Stimulated activated CD8-positive, alpha-beta memory T cell treated with anti-CD3 and anti-CD28 coated beads, Interleukin-15, amount 100 ng/mL, for 48 hours (primary cell): Measurements from ENCODE around the gene PLEKHA7.

ENCODE experiments used
- DNase-seq, 2 donors: peaks; one replicate each; pipeline ENCODE4 v3.0.0-alpha.2; 2020; ENCODE audit warnings: low read depth in 2 of 2

Gene PLEKHA7

DNA sequence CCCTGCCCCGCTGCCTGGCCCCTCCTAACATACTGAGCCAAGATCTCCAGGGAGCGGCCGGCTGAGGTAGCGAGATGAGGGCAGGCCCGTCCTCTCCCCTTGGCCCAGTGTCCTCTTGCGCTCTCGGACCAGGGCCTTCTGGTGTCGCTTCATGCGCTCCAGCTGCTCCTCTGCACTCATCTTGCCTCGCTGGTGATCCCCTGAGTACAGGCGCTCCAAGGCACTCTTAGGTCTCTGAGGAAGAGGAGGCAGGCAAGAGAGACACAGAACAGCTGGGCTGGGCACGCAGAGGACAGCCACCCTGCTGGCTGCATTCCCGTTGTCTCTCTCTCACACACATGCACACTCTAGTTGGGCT, 225.2 kb downstream of the PLEKHA7 start:
- no peak for DNase-seq

DNA sequence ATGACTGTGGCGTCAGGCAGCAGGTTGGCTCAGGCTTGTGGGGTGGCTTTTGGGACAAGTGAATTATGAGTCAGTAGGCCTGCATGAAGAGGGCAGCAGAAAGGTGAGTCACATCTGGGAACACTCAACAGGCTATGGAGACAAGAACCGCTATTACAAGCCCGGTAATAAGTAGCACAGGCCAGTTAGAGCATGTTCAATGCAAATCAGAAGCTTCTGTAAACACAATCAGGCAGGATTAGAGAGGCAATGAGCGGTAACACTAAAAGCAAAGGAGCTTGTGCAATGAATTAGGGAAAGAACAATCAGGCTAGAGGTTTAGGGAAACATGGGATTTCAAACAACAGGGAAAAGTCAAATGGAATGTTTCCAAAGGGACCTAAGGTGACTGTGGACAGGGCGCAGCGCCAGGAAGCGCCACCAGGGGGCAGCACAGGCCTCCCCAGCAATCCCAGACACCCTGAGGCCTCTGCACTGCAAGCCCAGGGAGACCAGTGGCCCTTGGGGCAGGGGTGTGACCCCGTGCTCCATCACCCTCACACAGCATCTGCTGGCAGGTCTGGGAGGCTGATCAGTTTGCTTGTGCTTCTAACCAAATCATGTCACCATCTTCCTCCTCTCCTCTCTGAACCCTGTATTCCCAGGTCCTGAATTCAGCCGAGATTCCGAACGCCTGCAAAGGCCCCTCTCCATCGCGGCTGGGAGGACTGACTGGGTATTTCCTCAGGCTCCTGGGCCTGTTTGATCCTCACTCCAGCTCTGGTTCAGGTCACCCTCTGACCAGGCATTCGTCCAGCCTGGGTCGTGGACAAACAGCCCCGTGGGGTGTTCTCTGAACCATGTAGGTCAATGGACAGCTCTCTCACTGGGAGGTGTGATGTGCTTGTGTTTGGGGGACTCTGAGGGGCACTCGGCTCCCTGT, 225.8 kb downstream of the PLEKHA7 start:
- DNase-seq, result peak; percentile 30 to 36

DNA sequence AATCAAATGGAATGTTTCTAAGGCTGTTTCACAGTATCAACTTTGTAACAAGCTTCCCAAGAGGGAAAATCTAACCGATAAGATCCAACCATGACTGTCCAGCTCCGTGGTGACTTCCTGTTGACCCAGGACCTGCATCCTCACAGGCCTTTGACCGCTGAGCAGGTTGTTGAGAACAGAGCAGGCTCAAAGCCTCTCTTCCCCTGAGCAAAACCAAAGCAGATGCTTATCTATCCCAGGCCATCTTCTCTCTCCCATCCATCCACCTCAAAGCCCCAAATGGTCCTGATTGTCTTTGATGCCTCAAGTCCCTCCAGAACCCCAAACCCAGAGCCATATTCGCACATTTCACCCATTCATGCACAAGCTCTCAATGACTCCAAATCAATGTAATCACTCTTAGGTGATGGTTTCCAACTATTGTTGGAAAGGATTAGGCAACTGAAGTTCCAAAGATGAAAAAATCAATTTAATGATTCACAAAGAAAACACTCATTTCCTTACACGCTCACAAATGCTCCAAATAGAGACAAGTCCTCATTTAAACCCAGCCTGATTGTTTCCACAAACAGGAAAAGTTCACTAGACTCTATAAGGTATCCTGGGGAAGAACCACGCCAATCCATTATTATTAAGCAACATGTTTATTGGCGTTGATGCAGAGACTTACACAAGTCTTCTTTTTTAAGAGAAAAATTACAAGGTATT, 227.0 kb downstream of the PLEKHA7 start:
- DNase-seq, result no peak

DNA sequence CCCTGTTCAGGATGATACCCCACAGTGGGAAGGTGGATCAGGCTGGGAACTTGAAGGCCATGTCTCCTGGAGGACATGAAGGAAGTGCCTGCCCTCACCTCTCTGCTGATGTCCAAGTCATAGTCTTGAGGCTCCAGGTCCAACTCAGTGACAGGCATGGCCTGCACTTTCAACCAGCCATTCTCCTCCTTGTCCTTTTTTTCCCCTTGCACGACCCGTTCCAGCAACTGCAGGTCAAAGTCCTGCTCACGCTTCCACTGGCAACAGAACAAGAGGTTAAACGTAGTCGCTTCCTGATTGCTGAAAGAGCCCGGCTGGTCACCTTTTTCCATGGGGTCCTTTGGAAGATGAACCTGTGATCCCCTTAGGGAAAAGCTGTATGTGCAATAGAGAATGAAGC, 228.1 kb downstream of the PLEKHA7 start:
- no peak for DNase-seq

DNA sequence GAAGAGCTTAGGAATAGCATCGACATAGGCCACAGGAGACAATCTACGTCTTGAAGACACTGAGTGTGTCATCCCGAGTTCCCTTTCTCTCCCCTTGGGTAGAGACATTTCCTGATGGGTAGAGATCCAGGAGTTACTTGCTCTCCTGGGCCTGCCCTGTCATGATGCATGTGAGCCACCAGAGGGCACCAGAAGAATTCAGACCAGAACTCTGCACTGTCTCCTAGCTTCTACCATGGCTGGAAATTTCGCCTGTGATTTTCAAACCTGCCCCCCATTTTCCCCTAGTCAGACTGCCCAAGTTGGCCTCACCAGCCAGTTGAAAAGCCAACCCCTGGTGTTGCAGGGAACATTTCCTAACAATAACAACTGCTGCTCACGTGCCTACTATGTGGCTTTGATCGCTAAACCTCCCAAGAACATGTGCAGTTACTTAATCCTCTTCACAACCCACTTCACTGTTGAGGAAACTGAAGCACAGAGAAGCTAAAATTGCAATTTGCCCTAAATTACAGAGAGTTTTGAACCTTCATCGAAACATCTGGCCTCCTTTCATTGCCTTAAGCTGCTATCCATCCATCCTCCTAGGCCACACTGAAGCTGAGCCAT, 228.6 kb downstream of the PLEKHA7 start:
- peak; percentile 23 to 29 for DNase-seq

DNA sequence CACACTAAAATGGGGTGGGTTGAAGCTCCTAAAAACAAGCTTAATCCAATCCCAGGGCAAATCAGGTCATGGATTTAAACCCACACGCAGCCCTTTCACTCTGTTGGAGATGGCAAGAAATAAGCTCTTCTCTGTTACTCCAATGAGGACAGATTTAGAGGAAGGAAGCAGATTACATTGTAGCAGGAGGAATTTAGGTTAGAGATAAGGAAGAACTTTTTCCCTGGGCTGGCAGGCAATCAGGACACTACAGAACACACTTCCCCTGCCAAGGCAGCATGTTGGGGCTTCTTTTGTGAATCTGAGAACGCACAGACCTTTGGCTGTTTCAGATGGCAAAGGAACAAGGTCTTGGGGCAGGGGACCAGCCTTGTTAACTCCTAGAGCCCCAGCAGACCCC, 229.5 kb downstream of the PLEKHA7 start:
- no peak for DNase-seq

DNA sequence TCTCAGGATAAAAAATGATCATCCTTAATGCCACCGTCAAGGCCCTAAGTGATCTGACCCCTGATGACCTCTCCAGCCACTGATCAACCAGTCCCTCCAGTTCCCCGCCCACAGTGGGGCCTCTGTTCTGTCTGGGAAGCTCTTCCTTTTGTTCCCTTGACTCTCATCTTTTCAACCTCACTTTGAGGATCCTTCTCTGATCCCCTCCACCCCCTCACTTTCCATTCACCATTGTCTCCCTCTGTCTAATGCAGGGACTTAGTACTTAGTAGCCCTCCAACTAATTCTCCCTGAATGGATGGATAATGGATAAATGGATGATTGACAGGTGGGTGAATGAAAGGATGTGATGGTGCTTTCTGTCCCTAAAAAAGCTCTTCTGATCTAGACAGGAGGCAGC, 230.1 kb downstream of the PLEKHA7 start:
- no peak for DNase-seq

DNA sequence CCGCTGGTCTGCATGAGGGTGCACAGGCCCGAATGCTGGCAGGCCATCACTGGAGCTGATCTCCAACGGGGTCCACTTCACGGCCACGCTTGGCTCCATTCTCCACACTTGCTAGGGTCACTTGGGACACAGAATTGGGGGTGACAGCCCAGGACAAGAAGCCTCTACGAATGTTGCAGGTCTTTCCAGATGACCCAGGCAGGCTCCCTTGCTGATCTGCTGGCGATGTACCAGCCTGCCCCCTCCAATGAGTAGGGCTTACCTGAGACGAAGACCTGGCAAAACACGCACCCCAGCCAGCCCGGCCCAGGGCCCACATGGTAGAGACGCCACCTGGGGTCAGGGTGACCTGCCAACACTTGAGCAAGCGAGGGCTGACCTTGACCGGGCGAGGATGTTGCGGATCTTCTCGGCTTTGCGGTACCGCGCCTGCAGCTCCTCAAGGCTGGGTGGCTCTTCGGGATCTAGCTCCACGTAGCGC, 230.9 kb downstream of the PLEKHA7 start:
- no peak for DNase-seq

DNA sequence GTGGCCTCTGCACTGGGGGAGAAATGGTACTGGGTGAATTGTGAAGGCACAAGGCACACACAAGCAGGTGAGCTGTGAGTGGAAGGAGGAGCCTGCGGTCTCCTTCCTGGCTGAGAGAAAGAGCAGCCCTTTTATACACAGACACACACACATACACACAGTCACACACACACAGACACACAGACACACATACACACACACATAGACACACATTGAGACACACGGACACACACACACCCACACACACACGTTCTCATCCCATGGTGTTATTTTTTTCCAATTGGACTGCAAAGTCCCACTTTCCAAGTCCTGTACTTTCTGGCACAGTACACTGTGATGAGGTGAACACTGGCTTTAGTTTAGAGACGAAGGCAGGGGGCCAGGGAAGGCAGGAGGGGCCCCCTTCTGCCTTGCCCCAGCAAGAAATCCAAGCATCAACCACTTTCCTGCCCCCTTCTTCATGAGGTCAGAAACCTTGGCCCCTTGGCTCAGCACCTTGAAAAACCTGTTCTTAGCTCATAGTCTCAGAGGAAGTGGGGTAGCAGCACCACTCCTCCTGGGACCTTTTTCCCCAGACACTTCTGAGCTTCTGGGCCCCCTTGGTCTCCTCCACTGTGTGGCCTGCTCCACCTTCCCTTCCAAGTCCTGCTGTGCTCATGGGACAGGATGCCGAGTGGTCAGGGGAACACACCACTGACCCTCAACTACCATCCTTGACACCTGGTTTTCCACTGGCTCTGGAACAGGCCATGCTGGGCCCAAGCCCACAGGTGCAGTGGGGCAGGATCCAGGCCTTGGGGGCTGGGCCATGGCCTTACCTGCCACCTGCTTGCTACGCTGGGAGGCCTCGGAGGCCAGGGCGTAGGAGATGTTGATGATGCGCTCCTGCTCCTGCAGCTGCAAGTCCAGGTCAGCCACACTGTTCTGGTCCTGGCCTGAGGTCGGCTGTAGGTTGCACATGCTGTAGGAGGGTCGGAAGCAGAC, 232.0 kb downstream of the PLEKHA7 start:
- DNase-seq, result no peak

DNA sequence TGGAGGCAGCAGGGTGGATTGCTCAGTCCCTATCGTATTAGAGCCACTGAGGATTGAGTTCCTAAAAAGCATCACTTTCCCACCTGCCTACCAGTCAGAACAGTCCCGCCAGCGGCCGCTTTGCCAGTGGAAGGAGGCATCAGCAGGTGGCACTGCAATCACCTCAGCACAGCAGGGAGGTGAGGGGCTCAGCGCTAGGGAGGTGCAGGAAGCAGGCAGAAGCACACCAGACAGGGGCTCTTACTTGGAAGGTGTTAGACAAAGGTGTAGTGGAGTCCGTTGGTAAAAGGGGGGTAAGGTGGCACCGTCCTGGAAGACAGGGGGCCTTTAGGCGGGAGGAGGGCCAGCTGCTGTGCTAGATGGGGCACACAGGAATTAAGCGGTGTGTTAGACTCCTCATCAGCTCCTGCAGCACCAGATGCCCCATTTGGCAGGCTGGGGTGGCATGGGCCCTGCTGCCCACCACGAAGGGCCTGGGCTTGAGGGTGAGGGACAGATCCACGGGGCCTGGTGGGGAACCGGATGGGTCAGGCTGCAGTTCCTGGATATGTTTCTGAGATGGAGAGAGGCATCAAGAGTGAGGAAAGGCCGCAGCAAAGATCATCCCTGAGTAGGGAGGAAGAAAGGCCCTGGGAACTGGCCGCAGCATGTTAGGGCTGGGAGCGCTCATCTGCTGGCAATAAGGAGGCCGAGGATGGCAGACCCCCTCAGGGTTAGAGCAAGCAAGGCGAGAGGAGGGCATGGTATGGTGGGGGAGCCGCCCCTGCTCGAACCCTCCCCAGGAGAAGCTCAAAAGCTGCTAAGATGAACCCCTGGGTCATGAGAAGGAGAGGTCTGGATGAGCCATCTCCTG, 233.3 kb downstream of the PLEKHA7 start:
- DNase-seq, result no peak

DNA sequence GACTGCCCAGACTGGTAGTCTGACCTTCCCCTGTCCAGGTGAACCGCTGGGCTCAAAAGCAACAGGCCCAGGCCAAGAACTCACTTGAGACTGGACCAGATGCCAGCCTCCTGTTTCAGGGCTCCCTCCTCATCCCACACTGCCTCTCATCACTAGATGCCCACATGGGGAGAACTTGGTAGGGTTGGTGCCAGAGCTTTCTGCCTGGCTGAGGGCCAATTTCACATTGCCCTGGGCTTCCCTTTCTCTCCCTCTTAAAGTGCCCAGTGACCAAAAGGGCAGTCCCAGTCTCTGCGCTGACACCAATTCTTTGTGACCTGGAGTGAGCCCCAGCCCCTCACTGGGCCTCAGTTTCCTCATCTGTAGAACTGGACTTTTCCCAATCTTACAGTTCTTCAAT, 234.1 kb downstream of the PLEKHA7 start:
- no peak for DNase-seq

DNA sequence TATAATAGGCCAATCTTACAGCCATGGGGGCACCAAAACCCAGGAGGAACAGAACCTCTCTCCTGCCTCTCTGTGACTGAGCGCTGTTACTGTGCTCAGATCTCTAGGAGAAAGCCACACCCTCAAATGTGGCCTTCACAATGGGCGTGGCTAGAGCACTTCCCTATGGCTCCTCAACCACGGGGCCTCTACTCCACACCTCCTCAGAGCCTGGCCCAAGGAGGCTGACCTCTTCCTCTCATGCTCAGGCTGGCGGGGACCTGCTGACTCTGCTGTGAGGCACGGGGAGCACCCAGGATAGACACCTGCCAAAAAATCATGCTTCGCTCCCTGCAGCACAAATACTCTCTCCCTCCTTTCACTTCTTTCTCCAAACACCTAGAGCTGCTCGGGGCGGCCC, 234.8 kb downstream of the PLEKHA7 start:
- no peak for DNase-seq

DNA sequence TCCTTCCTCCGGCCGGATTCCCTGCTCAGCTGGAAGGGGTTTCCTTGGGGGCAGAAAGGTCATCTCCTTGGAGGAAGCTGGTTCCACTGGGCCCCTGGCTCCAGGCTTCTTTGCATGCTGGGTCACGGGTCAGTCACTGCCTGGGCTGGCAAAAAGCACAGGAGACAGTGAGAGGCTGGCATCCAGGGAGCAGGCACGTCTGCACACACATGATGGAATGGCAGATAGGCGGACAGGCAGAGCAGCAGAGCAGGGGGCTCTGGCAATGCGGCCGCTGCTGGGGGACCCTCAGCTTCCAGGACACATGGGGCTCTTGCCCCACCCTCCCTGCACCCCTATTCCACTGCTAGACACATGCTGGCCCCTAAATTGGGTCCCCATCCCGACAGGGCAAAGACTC, 235.3 kb downstream of the PLEKHA7 start:
- no peak for DNase-seq

DNA sequence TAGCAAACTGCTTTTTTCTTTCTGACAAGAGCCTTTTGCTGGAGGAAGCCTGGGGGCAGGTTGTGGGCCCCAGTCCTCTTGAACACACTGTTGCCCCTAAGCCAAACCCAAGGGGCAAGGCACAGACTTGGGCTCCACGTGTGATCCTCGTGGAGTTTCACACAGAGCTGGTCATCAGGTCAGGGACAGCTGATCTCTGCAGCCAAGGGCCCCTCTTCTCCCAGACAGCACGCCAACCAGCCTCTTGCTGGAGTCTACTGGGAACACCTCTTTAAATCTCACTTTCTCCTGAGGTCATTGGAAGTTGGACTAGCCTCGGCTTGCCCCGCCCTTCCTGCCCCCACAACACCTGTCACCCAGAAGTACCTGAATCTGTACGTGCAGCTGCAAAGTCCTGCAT, 235.9 kb downstream of the PLEKHA7 start:
- no peak for DNase-seq

DNA sequence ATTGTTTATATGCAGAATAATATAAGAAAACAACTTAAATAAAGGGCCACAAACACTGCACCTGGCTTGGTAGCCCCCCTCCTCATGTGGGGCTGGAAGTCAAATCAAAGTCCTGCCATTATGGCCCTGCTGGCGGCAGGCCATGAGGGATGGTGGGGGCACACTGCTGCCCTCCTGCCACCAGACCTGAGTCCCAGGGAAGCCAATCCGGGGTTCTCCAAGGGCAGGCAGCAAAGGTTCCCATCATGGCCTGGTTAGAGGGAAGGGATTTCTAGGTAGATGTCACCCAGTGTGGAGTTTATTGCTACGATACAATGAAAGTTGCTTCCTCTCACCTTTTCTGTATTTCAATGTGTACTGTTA, 236.6 kb downstream of the PLEKHA7 start:
- no peak for DNase-seq

DNA sequence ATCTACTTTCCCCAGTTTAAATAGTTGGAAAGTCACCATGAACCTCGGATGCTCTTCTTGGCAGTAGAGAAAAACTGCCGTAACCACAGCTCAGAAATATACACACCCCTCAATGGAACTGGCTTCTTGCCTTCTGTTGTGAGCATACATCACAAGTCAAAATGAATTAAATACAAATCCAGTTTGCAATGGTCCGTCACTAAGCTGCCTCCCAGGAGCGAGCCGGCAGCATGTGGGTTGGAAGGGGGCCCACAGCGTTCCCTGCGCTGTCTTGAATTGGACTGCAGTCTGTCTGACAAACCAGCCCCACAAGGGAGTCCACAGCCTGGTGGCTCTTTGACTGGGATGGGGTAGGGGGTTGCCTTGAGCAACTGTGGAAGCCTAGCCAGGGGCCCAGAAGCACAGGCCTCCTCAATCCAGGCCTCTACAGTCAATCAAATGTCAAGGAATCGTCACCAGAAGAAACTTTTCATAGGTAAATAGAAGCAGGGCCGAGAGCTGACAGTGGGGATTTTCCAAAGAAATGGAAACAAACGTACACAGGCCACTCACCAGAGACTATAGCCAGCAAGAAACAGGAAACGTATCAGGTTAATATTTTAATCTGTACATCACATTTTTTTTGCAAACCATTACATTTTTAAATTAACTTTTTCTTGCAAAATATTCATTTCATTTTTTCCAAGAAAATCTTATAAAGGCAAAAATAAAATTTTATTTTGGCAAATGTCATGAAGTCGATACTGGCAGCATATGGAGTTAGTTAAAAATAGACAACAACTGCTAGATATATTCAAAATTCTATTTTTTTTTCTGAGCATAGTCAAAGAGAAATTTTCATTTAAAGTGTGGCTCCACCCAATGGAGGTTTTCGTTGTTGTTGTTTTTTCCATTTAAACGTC, 237.3 kb downstream of the PLEKHA7 start:
- DNase-seq, result no peak

DNA sequence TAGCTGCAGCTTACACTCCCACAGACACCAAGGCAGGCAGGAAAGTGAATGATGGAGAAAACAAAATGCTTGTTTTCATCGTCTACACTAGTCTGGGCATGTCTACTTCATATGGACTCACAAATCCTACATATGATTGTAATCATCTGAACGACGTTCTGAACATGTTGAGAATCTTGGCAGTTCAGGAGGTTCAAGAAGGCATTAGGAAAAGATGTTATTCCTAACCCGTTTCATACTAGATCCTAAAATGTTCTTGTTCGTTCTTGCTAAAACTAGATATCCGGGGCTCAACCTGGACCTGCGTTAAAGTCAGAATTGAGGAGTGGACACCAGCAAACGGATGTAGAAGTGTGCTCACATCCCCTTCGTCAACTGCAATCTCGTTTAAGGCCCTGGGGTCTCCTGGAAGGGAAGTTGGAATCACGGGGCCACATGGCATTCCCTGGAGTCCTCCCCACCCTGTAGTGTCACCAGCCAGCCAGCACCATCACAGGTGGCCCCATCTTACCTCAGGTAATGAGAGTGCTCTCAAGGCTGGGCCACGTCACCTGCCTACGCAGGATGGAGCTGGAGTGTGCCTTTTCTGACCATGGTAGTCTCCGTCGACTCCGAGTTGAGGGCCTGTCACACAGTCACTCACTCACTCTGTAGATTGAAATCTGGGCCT, 238.5 kb downstream of the PLEKHA7 start:
- DNase-seq, result no peak

DNA sequence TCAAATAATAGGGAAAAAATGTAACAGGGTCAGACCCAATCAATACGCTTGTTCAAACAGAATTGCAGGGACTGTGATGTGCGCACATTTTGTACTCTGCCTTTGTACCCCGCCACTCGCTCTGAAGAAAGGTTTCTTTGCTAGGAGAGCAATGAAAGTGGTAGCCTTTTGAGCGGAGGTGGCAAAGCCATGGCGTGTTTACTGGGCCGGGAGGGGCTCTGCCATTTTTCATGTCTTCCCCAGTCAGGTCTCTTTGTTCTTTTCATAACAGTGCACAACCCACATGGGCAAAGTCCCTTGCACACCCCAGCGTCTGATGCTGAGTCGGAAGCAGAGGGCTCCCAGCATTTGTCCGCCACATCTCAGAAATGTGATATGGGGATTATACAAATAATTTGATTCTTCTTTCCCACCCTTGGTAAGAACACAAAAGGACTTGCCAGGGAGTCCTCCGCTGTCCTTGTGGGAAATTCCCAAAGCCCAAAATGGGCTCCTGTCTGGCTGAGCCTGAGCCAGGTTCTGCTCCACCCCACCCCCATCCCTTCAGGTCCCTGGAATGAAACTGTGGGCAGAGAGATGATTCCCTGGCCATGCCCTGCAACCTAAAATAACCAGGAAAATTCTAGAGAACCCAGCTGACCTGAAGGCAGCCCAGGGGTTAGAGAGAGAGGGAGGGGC, 239.1 kb downstream of the PLEKHA7 start:
- no peak for DNase-seq
